Spinal cord (tissue), 10 donors: ENCODE data around the gene CDKN2D. TPM values are rescaled to one million over a fixed set of nuclear protein-coding genes. Genes with fewer than 3 reads are reported as not detected.
A peak's percentile ranks its signal among the peaks of the same experiment; 100 is the strongest.
"Not testable (repeated sequence)": the region's sequence is repeated elsewhere in the genome, so short reads cannot be mapped to it uniquely, and the experiment has no call there.

Source experiments
- DNase-seq, 6 donors: peaks; one replicate each; pipeline versions ENCODE4 v3.0.0 to v3.0.0-alpha.2; 2013 to 2015; ENCODE audit warnings: low spot score in 6 of 6, low read depth in 4 of 6
- H3K27ac ChIP-seq: one replicate; pipeline ENCODE4 v1.5.1; 2013; ENCODE audit warnings: low read depth, low read length, control low read depth
- H3K27me3 ChIP-seq: one replicate; pipeline ENCODE4 v1.6.1; 2013; ENCODE audit warnings: low read length; ENCODE audit not compliant: control insufficient read depth, insufficient read depth
- H3K36me3 ChIP-seq: one replicate; pipeline ENCODE4 v1.6.1; 2013; ENCODE audit warnings: low read length; ENCODE audit not compliant: control insufficient read depth, insufficient read depth
- H3K4me1 ChIP-seq: one replicate; pipeline ENCODE4 v1.6.1; 2013; ENCODE audit warnings: low read length; ENCODE audit not compliant: control insufficient read depth, insufficient read depth
- H3K4me3 ChIP-seq: one replicate; pipeline ENCODE4 v1.5.1; 2013; ENCODE audit warnings: low read depth, low read length, control low read depth
- H3K9me3 ChIP-seq: one replicate; pipeline ENCODE4 v1.6.1; 2013; ENCODE audit warnings: low read length; ENCODE audit not compliant: control insufficient read depth, insufficient read depth
- whole genome bisulfite sequencing: methylation state at CpG from one replicate; pipeline ENCODE4 v1.1.5; 2013; ENCODE audit warnings: missing lambda C conversion rate; ENCODE audit not compliant: insufficient coverage; 5-methylcytosine and 5-hydroxymethylcytosine counted together
- polyA plus RNA-seq, 2 donors: library from polyadenylated mRNA; unstranded; fragments of 120-200 nt; gene quantifications; one replicate each; pipeline ENCODE4 v1.2.1, GENCODE V29; 2013; ENCODE audit not compliant: insufficient read length in 2 of 2
- total RNA-seq, 2 donors: library from RNA; depleted of rRNA in 1 of 2; stranded (reverse); fragments of 120-200 nt in 1 of 2; fragments of >200 nt in 1 of 2; gene quantifications; one replicate each; pipeline versions ENCODE4 v1.2.3 to v1.2.4, GENCODE V29; 2013 to 2014
- donor health status: healthy.

Gene CDKN2D
- total and polyA plus RNA-seq, 4 donors: 25.6 to 173 (median 109) TPM

DNA sequence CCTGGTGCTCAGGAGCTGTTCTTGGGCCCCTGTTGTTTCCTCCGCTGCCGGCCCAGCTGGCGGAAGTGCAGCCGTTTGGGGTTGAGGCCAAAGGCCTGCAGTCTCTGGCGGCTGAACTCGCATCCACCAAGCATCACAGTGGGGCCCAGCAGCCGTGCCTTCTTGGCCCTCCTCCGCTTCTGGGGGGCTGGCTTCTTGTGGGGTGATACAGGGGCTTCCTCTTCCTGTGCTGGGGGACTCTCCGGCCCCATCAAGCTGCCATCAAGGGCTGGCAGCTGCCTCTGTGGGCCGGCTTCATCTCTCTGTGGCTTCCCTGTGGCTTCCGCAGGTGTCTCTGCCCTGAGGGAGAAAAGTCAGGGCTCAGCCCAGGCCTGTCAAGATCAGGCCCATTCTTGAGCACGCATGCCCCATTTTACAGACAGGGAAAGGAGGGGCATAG, 14.8 kb downstream of the CDKN2D start:
- H3K27ac ChIP-seq: no peak overlapping the region
- DNase-seq: no peak
- WGBS: 79% methylated on average over 10 of the region's 12 CpGs
- no peaks in the 10 kb centered on the region for H3K9me3 ChIP-seq
- peaks cover 96% of the 10 kb centered on the region for H3K36me3 ChIP-seq
- H3K27me3 ChIP-seq: no peaks in the 10 kb centered on the region
- no peaks in the 10 kb centered on the region for H3K4me1 ChIP-seq
- no peak overlapping the region for H3K4me3 ChIP-seq

DNA sequence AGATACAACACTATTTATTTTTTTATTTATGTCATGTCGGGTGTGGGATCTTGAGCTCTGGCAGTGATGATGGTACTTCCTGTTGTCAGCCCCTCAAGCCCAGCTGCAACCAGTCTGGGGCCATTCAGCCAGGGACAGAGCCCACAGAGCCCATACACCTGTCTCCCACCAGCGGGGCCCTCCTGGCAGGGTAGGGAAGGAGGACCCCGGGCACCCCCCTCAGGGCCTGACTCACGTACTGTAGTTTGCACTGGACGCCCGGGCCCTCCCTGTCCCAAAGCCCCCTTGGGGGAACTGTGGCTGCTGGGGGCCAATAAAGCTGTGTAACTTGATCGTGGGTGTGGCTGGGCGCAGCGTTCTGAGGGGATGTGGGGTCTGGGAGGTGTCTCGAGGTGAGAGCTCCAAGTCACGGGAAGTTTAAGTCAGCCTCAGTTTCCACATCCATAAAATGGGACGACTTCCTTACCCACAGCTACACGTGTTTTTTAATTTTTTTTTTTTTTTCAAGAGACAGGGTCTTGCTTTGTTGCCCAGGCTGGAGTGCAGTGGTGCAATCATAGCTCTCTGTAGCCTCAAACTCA, 15.6 kb downstream of the CDKN2D start:
- WGBS: 90% methylated on average over 8 of the region's 13 CpGs
- DNase-seq: no peak
- Histone ChIP-seq H3K27ac (no peak overlapping the region), H3K4me1 (no peaks in the 10 kb centered on the region), H3K27me3 (no peaks in the 10 kb centered on the region), H3K4me3 (no peak overlapping the region), H3K36me3 (peaks cover 97% of the 10 kb centered on the region), H3K9me3 (no peaks in the 10 kb centered on the region)

DNA sequence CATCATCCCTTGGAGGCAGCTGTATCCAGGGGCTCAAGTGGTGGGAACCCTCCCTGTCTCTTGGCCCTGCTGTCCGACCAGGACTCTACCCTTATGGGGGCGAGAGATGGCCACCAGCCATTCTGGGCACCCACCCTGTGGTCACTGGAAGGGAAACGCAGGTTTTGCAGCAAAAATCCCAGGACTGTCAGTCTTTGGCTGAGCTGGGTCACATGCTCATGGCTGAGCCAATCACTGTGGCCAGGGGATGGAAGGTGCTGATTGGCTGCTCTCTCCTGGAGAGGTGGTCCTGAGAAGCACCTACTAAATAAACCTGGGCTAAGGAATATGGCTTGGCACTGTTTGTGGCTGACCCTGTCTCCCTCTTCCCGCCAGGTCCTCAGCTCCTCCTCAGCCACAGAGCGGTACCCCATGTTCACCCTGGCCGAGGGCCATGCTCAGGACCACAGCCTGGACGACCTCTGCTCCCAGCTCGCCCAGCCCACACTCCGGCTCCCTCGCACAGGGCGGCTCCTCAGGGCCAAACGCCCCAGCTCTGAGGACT, 16.2 kb downstream of the CDKN2D start:
- H3K9me3 ChIP-seq: no peaks in the 10 kb centered on the region
- no peak overlapping the region for H3K4me3 ChIP-seq
- no peaks in the 10 kb centered on the region for H3K27me3 ChIP-seq
- no peaks in the 10 kb centered on the region for H3K4me1 ChIP-seq
- peak in 1 of 6 donors; percentile 50 for DNase-seq
- 83% methylated on average over 9 of the region's 12 CpGs for WGBS
- peaks cover 96% of the 10 kb centered on the region for H3K36me3 ChIP-seq
- no peak overlapping the region for H3K27ac ChIP-seq

DNA sequence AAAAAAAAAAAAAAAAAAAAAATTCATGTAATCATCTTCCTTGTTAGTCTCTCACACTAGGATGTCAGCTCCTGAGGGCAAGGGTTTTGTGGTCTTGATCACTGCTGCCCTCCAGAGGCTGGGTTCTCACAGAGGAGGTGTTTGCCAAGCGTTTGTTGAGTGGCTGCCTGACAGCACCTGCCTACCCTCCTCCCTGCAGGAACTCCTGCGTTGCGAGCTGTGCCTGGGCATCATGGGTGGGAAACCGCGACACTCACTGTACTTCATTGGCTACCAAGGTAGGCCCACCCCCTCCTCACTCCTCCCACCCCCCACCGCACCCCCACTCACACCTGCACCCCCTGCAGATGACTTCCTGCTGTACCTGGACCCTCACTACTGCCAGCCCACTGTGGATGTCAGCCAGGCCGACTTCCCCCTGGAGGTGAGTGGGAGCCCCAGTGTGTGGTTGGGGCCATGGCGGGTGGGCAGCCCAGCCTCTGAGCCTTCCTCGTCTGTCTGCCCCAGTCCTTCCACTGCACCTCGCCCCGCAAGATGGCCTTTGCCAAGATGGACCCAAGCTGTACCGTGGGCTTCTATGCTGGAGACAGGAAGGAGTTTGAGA, 17.0 kb downstream of the CDKN2D start:
- H3K4me1 ChIP-seq: no peaks in the 10 kb centered on the region
- no peak for DNase-seq
- no peak overlapping the region for H3K4me3 ChIP-seq
- no peaks in the 10 kb centered on the region for H3K9me3 ChIP-seq
- H3K27me3 ChIP-seq: no peaks in the 10 kb centered on the region
- no peak overlapping the region for H3K27ac ChIP-seq
- 94% methylated on average over 6 of the region's 12 CpGs for WGBS
- H3K36me3 ChIP-seq: peaks cover 98% of the 10 kb centered on the region

DNA sequence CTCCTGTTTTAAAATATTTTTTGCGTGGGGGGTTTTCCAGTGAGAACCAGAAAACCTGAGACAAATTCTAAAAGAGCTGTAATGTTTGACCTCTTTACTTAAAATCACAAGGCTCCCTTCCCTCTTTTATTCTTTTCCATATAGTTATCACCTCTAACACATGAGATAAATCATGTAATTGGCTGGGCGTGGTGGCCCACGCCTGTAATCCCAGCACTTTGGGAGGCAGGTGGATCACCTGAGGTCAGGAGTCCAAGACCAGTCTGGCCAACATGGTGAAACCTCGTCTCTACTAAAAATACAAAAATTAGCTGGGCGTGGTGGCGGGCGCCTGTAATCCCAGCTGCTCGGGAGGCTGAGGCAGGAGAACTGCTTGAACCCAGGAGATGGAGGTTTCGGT, 17.8 kb downstream of the CDKN2D start:
- H3K36me3 ChIP-seq: peaks cover 95% of the 10 kb centered on the region
- not testable (repeated sequence) for H3K9me3 ChIP-seq, DNase-seq, H3K27me3 ChIP-seq, H3K4me3 ChIP-seq, H3K27ac ChIP-seq, H3K4me1 ChIP-seq
- WGBS: 95% methylated on average over 7 of the region's 9 CpGs

DNA sequence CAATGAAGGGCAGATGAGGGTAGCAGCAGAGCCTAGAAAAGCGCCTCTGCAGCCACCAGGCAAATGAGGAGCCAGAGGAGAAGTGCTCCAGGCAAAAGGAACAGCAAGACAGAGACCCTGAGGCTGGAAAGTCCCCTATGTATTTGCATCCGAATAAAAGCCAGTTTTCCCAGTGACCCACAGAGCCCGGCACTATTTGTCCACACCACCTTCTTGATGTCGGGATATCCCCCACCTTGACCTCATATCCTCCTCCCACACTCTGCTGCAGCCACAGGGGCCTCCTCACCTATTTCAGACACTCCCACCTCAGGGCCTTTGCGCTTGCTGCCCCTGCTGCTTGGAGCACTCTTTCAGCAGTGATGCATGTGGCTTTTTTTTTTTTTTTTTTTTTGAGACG, 18.4 kb downstream of the CDKN2D start:
- Histone ChIP-seq H3K27me3 (no peaks in the 10 kb centered on the region), H3K4me3 (no peak overlapping the region), H3K9me3 (no peaks in the 10 kb centered on the region), H3K27ac (no peak overlapping the region), H3K4me1 (peaks cover 2% of the 10 kb centered on the region), H3K36me3 (peaks cover 93% of the 10 kb centered on the region)
- no peak for DNase-seq
- 96% methylated on average over 4 of the region's 6 CpGs for WGBS

DNA sequence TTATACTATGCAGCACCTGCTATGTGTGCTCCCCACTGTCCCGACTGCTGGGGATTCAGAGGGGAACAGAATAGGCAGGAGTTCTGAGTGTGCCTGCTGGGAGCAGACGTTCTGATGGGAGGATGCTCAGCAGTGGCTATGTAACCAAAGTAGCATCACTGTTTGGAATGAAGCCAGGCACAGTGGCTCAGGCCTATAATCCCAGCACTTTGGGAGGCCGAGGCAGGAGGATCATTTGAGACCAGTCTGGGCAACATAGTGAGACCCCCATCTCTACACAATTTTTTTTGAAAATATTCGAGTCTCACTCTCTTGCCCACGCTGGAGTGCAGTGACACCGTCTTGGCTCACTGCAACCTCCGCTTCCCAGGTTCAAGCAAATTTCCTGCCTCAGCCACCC, 19.0 kb downstream of the CDKN2D start:
- Histone ChIP-seq H3K27me3 (no peaks in the 10 kb centered on the region), H3K4me3 (no peak overlapping the region), H3K36me3 (peaks cover 90% of the 10 kb centered on the region), H3K4me1 (peaks cover 8% of the 10 kb centered on the region), H3K27ac (no peak overlapping the region), H3K9me3 (no peaks in the 10 kb centered on the region)
- 83% methylated on average over 5 of the region's 7 CpGs for WGBS
- DNase-seq: no peak

DNA sequence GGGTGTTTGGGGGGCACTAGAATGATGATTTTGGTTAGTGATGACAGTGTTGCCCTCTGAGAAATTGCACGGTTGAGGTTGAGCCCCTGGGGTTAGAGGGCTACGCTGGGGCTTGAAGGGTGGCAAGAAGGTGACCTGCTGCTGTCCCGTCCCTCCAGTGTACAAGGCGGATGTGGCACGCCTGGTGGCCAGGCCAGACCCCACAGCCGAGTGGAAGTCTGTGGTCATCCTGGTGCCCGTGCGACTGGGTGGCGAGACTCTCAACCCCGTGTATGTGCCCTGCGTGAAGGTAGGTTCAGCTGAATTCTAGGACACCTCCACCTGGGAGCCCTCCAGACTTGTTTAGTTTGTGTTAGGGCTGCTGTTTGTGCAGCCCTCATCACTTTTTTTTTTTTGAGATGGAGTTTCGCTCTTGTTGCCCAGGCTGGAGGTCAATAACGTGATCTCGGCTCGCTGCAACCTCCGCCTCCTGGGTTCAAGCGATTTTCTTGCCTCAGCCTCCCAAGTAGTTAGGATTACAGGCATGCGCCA, 20.0 kb downstream of the CDKN2D start:
- H3K4me3 ChIP-seq: no peak overlapping the region
- peaks cover 15% of the 10 kb centered on the region for H3K4me1 ChIP-seq
- H3K27ac ChIP-seq: no peak overlapping the region
- no peaks in the 10 kb centered on the region for H3K27me3 ChIP-seq
- H3K36me3 ChIP-seq: peaks cover 82% of the 10 kb centered on the region
- 98% methylated on average over 16 of the region's 18 CpGs for WGBS
- DNase-seq: no peak
- H3K9me3 ChIP-seq: no peaks in the 10 kb centered on the region

DNA sequence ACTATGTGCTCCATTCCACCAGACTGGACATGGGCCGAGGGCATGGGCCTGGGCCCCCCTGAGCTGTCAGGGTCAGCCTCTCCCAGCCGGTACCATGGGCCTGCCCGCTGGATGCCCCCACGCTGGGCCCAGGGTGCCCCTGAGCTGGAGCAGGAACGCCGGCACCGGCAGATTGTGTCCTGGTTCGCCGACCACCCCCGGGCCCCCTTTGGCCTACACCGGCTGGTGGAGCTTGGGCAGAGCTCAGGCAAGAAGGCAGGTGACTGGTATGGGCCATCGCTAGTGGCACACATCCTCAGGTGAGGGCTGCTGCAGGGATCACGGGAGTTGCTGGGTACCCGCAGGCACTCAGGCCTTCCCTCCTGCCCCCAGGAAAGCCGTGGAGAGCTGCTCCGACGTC, 22.0 kb downstream of the CDKN2D start:
- no peak overlapping the region for H3K27ac ChIP-seq
- peaks cover 62% of the 10 kb centered on the region for H3K36me3 ChIP-seq
- no peak for DNase-seq
- H3K4me1 ChIP-seq: peaks cover 22% of the 10 kb centered on the region
- no peaks in the 10 kb centered on the region for H3K27me3 ChIP-seq
- H3K4me3 ChIP-seq: no peak overlapping the region
- no peaks in the 10 kb centered on the region for H3K9me3 ChIP-seq
- 96% methylated on average over 17 of the region's 17 CpGs for WGBS

DNA sequence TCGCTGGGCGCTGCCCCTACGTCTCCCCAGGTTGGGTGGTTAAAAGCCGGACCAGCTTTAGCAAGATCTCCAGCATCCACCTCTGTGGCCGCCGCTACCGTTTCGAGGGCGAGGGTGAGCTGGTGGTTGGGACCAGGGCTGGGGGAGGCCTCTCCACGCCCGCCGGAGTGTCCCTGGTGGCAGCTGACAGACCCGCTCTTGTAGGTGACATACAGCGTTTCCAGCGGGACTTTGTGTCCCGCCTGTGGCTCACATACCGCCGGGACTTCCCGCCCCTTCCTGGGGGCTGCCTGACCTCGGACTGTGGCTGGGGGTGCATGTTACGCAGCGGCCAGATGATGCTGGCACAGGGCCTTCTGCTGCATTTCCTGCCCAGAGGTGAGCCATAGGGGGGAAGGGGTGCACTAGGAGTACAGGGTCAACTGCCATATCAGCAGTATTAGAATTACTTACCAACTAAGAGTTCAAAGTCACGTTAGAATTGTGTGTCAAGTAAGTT, 24.0 kb downstream of the CDKN2D start:
- DNase-seq: no peak
- Histone ChIP-seq H3K9me3 (no peaks in the 10 kb centered on the region), H3K27me3 (no peaks in the 10 kb centered on the region), H3K27ac (no peak overlapping the region), H3K4me3 (peak overlapping the region; percentile 68), H3K36me3 (peaks cover 42% of the 10 kb centered on the region), H3K4me1 (peaks cover 22% of the 10 kb centered on the region)
- WGBS: 63% methylated on average over 11 of the region's 23 CpGs
